ENCODE data around the gene GNAZ.

Gene GNAZ

GRCh38 chr22:23161029-23161428, 90.7 kb downstream of the GNAZ start:
- DNase-seq = no peak

GRCh38 chr22:23161574-23161973, 91.3 kb downstream of the GNAZ start:
- DNase-seq = no peak

- DNase-seq = no peak
Observed at GRCh38 chr22:23163665-23164064, 93.3 kb downstream of the GNAZ start.

GRCh38 chr22:23164091-23164490, 93.8 kb downstream of the GNAZ start:
- no peak for DNase-seq

GRCh38 chr22:23166042-23166831, 95.9 kb downstream of the GNAZ start:
- DNase-seq = no peak

- DNase-seq = no peak
Observed at GRCh38 chr22:23166841-23167616, 96.7 kb downstream of the GNAZ start.

GRCh38 chr22:23168391-23169042, 98.2 kb downstream of the GNAZ start:
- no peak for DNase-seq

- no peak for DNase-seq
Observed at GRCh38 chr22:23169043-23169406, 98.7 kb downstream of the GNAZ start.

All from NCI-H187 treated with DMSO at 0.1 percent for 48 hours (cell line).